GM15510 (cell line): ENCODE results near the gene ELAC2.

Experiments used
- POLR2A ChIP-seq: IDR thresholded peaks from 3 replicates; pipeline ENCODE4 v1.6.1; 2011; ENCODE audit warnings: borderline replicate concordance; ENCODE audit not compliant: insufficient read length; ENCODE audit errors: extremely low read depth

Gene ELAC2, protein sequence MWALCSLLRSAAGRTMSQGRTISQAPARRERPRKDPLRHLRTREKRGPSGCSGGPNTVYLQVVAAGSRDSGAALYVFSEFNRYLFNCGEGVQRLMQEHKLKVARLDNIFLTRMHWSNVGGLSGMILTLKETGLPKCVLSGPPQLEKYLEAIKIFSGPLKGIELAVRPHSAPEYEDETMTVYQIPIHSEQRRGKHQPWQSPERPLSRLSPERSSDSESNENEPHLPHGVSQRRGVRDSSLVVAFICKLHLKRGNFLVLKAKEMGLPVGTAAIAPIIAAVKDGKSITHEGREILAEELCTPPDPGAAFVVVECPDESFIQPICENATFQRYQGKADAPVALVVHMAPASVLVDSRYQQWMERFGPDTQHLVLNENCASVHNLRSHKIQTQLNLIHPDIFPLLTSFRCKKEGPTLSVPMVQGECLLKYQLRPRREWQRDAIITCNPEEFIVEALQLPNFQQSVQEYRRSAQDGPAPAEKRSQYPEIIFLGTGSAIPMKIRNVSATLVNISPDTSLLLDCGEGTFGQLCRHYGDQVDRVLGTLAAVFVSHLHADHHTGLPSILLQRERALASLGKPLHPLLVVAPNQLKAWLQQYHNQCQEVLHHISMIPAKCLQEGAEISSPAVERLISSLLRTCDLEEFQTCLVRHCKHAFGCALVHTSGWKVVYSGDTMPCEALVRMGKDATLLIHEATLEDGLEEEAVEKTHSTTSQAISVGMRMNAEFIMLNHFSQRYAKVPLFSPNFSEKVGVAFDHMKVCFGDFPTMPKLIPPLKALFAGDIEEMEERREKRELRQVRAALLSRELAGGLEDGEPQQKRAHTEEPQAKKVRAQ

GRCh38 chr17:13017655-13018459 is at the start of gene ELAC2:
TSS of gene ELAC2 (minus strand) at chr17:13018027. CDS start at chr17:13017947, 80 bp downstream.
- peak; percentile 78 for TF ChIP-seq POLR2A

- TF ChIP-seq POLR2A: no peak
Observed at GRCh38 chr17:13065032-13065431, 47.2 kb upstream of the ELAC2 start.

- no peak for TF ChIP-seq POLR2A
Observed at GRCh38 chr17:13055131-13055530, 37.3 kb upstream of the ELAC2 start.

DNA sequence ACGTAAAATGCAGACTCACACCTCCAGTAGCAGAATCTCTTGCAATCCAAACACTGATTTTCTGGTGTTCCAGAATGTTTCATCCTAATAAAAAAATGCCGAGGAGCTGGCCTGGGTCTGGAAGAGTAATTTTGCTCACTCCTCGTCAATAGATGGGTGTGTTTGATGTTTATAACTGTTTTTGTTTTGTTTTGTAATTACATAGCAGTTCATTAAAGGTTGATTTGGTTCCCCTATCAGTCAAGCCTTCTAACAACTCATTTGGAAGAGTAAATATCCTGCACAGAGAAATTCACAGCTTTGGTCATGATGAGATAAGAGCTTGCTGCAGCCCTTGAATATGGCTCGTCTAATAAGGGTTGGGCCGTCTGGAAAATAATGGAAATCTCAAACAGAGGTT is 36.8 kb upstream of the ELAC2 start:
- TF ChIP-seq POLR2A: no peak

GRCh38 chr17:13051915-13052314 is 34.1 kb upstream of the ELAC2 start:
- no peak for TF ChIP-seq POLR2A

DNA sequence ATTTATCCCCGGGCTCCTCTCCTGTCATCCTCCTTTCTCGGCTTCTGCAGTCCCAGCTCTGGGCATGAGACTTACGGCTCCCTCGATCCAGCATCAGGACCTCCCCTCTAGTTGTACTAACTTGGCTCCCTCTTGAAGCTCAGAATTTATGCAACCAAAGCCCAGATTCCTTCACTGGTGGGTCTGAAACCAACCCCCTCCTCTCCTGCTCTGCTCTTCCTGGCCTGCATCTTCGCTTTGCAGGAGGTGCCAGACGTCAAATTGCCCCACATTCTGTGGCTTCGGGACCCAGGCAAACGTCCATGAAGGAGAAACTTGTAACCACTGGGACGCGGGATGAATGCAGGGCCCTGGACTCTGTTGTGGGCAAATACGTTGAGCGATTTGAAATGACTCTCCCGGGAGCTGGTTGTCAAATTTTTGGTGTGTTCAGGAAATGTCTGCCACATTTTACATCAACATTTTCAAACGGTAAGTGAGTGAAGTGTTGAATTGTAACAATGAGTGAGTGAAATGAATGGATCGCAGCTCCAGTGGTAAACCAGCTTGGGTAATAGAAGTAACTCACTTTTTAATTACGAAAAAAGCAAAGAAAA is 29.3 kb upstream of the ELAC2 start:
- no peak for TF ChIP-seq POLR2A

DNA sequence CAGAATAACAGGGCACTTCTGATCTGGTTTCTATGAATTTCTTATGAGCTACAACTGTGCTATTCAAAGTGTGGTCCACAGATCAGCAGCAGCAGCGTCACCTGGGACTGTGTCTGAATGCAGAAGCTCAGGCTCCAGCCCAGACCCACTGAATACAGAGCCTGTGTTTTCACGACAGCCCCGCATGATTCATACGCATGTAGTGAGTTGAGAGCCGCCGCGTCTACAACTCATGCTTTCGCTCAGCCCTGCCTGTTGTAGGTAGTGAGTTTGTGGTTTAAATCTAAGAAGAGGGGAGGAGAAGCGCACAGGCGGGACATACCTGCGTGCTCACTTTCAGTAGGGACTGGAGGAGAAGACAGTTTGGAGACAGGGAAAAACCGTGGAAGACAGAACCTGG is 28.5 kb upstream of the ELAC2 start:
- TF ChIP-seq POLR2A: no peak

DNA sequence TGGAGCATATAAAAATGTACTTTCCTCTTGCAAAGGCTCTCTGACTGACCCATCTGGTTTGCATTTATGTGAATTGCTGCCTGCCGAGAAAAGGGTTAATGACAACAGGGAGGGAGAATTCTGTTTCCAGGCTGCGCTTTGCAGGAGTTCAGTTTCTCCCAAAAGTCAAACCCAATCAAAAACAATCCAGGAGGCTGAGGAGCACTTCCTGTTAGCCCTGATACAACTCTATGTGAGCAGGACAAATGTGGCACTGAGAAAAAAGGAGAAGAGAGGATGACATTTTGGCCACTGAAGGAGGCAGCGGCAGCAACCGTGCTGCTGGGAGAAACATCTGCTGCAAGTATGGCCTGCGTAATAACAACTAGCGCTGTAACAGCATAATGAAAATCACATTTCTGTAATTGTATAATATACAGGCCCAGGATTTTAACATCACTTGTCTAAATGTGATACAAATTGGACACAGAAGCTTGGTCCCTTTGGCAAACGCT is 26.8 kb upstream of the ELAC2 start:
- TF ChIP-seq POLR2A: no peak

DNA sequence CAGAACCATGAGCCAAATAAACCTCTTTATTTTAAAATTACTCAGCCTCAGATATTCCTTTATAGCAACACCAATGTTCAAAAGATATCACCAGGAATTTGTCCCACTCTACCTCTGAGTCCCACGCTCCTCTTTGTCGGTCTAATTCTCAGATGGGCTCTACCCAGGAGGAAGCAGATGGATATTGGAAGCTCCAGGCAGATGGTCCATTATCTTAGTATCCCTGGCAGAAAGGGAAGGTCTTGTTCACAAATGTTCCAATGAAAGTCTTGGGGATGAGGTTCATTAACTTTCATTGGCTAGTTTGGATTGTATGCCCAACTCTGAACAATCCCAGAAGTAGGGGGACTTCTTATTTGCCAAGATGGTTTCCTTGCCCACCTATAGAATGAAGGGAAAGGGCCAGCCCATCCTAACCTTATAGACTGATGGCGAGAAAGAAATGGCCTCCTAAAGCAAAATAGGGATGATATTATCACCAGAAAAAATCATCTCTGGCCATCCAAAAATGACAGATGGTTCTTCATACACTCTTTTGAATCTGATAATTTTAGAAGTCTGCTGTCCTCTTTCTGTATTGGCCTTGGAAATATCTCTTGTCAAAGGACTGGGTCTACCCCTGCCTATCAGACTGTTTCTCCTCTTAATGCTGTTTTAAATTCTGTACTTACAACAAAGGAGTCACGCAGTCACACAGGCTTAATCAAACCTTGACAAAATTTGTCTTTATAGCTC is 21.3 kb upstream of the ELAC2 start:
- TF ChIP-seq POLR2A: no peak

DNA sequence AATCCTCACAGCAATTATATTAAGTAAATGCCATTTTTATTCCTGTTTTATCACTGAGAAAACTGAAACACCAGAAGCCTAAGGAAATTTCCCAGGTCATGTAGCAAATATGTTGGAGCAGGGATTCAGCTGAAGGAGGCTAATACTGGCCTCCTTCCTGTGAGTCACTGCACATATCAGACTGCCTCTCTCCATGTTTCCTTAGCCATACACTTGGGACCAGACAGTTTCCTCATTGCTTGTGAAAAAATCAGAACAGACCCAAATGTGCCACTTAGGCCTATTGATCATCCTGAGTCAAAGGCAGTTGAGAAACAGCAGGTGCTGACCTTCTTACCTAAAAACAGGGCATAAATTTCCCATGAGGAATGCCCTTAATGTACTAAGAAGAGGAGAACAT is 18.9 kb upstream of the ELAC2 start:
- TF ChIP-seq POLR2A: no peak

- no peak for TF ChIP-seq POLR2A
Observed at GRCh38 chr17:13035420-13035819, 17.6 kb upstream of the ELAC2 start.

DNA sequence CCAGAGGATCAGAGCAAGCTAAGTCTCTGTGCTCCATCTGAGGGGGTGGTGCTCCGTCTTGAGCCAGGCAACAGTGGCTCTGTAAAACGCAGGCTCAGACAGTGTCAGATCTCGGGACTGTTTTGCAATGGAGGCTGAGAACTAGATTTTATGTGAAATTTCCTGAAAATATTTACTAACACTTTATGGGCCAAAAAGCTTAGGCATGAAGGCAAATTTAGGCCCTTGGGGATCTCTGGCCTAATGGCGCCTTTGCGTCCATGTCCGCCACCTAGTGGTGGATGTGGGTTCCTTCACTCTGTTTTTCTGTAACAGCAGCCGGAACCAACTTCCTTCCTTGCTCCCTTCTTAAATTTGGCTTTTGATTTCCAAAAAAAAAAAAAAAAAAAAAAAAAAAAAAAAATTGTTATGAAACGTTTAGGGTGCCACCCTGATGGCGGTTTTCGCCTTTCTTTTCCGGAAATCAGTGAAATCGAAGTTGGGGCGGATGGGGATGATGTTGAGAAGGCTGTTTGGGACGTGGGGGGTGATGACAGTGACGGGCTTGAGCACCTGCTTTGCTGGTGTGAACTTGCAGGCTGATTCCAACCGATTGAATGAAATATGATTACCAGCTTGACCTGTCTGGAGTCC is 14.0 kb upstream of the ELAC2 start:
- no peak for TF ChIP-seq POLR2A
